ENCODE data around the gene ALG1L2. TPM values are rescaled to one million over a fixed set of nuclear protein-coding genes. Genes with fewer than 3 reads are reported as not detected.

Gene ALG1L2
- total RNA-seq, 1 experiment from 2014 or later, result not detected

Other genes with a start within 250 kb of the ALG1L2 start
- gene TMCC1, start 188.1 kb upstream of the ALG1L2 start, total RNA-seq (2021), result 29.4 and 32.8 TPM in 2 replicates
- not detected in 2 replicates for gene TRH, start 107.1 kb upstream of the ALG1L2 start, total RNA-seq (2021)

Data from A673 (cell line).